ENCODE results near the gene CDK19.

- no peak for TF ChIP-seq CTCF (optimal IDR thresholded peaks at IDR 0.05 in 1 of 3, IDR thresholded peaks at IDR 0.05 in 1 of 3, conservative IDR thresholded peaks at IDR 0.05 in 1 of 3; ENCODE audit: extremely low read depth in 1 of 3, insufficient read depth in 2 of 3, low read length in 3 of 3)
- no peak for TF ChIP-seq EZH2 (IDR thresholded peaks at IDR 0.05; ENCODE audit: low read length)
Observed at GRCh38 chr6:110814102-110815014, 911 bp downstream of the CDK19 start.
